ENCODE measurements around the gene ORAI3. TPM values are rescaled to one million over a fixed set of nuclear protein-coding genes. Genes with fewer than 3 reads are reported as not detected.

ORAI3 gene
- total RNA-seq, 2 experiments from 2014 or later, result 7.8 to 18.3 TPM

DNA sequence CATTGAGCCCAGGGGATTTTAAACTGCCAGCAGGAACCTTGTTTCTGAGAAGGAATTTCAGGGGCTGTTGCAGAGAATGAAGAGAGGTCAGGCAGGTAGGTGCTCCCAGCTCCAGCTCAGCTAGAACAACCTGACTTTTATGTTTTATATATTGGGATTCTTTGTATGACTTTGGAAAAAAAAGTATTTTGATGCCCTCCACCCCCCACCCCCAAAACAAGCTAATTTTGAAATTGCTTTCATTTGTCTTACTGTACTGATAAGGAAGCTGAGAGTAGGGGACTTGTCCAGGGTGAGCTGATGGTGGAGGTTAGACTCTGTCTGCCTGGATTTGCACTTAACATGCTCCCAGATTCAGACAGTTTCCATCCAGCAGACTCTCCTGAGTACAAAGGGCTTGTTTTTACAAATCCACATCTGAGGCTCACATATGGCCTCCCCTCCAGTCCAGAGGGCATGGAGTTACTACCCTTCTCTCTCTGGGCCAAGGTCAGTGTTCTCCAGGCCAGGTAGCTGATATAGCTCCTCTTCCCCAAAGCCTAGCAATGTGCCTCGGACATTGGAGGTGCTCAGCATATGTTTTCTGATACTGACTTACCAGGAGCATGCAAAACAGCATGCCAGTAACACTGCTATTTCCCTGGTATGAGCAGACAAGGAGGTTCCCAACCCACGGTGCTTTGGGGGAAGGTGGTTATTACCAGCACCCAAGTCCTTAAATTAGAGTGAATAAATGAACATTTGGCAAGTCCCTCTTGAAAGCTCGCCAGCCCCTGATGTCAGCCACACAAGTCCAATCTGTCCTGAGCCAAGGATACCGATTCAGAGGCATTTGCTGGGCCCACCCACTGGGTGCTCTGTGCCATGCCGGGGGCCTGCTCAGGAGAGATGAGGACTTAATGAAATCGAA, 50.2 kb downstream of the ORAI3 start:
- no peak overlapping the region for H3K27ac ChIP-seq (ENCODE audit: low read depth, low read length, poor library complexity, severe bottlenecking)
- H3K36me3 ChIP-seq (ENCODE audit: insufficient read depth, low read length), result no peaks in the 10 kb centered on the region
- no peak overlapping the region for H3K4me3 ChIP-seq (ENCODE audit: low read depth, low read length, poor library complexity, severe bottlenecking)
- H2AFZ ChIP-seq (ENCODE audit: low read length), result no peak overlapping the region
- BruUV-seq (replicated peaks), result no TSS peak
- no peaks in the 10 kb centered on the region for H3K9me2 ChIP-seq (ENCODE audit: insufficient read depth, low read length)
- no peak for TF ChIP-seq EZH2phosphoT487 (IDR thresholded peaks at IDR 0.05; ENCODE audit: borderline replicate concordance, low read depth, low read length)
- TF ChIP-seq, protein P1, sequence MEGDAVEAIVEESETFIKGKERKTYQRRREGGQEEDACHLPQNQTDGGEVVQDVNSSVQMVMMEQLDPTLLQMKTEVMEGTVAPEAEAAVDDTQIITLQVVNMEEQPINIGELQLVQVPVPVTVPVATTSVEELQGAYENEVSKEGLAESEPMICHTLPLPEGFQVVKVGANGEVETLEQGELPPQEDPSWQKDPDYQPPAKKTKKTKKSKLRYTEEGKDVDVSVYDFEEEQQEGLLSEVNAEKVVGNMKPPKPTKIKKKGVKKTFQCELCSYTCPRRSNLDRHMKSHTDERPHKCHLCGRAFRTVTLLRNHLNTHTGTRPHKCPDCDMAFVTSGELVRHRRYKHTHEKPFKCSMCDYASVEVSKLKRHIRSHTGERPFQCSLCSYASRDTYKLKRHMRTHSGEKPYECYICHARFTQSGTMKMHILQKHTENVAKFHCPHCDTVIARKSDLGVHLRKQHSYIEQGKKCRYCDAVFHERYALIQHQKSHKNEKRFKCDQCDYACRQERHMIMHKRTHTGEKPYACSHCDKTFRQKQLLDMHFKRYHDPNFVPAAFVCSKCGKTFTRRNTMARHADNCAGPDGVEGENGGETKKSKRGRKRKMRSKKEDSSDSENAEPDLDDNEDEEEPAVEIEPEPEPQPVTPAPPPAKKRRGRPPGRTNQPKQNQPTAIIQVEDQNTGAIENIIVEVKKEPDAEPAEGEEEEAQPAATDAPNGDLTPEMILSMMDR (conservative IDR thresholded peaks at IDR 0.05; ENCODE audit: low read length), result no peak
- H3K79me2 ChIP-seq (ENCODE audit: insufficient read depth, low read depth, low read length), result no peaks in the 10 kb centered on the region
- H3K9me3 ChIP-seq (ENCODE audit: low read length), result no peaks in the 10 kb centered on the region
- CTCF ChIA-PET (ENCODE audit: unreplicated experiment), result no interaction called here
- intact Hi-C loops (cut with micrococcal nuclease; ENCODE audit: unreplicated experiment), result loop anchor here (1.0 to 5.0 kb wide), 2 partner anchors 73 to 143 kb away; partner anchors contain the start of genes ZNF646 and ZNF668
- H3K4me2 ChIP-seq (ENCODE audit: low read length), result no peak overlapping the region
- POLR2A ChIA-PET, result interaction anchor here (0.6 to 0.9 kb wide), 2 partner anchors 93 to 224 kb away, joined by 3 read pairs; no protein-coding TSS in a partner anchor
- DNase-seq (ENCODE audit: low spot score), result no peak
- H4K20me1 ChIP-seq (ENCODE audit: insufficient read depth, low read length), result no peaks in the 10 kb centered on the region
- H3K4me1 ChIP-seq (ENCODE audit: insufficient read depth, low read length, poor library complexity, severe bottlenecking), result peaks cover 10% of the 10 kb centered on the region

DNA sequence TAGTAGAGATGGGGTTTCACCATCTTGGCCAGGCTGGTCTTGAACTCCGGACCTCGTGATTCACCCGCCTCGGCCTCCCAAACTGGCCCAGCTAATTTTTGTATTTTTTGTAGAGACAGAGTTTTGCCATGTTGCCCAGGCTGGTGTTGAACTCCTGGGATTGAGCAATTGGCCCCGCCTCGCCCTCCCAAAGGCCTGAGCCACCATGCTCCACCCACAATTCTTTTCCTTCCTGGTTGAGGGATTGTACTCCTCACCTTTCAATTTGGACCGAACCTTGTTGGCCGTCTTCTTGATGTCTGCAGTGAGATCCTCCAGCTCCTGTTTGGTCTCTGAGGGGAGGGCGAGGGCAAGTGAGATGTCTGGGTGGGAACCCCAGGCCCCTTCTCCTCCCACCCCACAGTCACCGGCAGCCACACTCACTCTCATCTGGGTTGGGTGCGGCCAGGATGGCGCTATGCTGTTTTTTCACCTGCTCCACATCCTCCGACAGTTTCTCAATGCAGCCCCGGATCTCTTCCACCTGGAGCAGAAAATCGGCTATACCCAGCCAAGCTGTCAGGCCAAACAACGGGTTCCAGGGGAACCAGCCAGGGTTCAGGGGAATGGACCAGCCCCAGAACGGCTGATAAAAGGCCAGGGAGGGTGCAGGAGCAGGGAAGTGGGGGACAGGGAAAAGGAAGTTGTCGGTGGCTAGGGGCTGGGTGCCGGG, 52.0 kb downstream of the ORAI3 start:
- Histone ChIP-seq H3K4me3 (ENCODE audit: low read depth, low read length, poor library complexity, severe bottlenecking) (no peak overlapping the region), H3K27ac (ENCODE audit: low read depth, low read length, poor library complexity, severe bottlenecking) (no peak overlapping the region), H3K9me2 (ENCODE audit: insufficient read depth, low read length) (no peaks in the 10 kb centered on the region), H2AFZ (ENCODE audit: low read length) (no peak overlapping the region), H3K36me3 (ENCODE audit: insufficient read depth, low read length) (no peaks in the 10 kb centered on the region), H4K20me1 (ENCODE audit: insufficient read depth, low read length) (no peaks in the 10 kb centered on the region), H3K4me2 (ENCODE audit: low read length) (no peak overlapping the region), H3K4me1 (ENCODE audit: insufficient read depth, low read length, poor library complexity, severe bottlenecking) (peaks cover 10% of the 10 kb centered on the region), H3K9me3 (ENCODE audit: low read length) (no peaks in the 10 kb centered on the region), H3K79me2 (ENCODE audit: insufficient read depth, low read depth, low read length) (no peaks in the 10 kb centered on the region)
- POLR2A ChIA-PET, result interaction anchor here (0.6 kb wide), 1 partner anchor 91 kb away, joined by 3 read pairs; no protein-coding TSS in a partner anchor
- no peak for DNase-seq (ENCODE audit: low spot score)
- BruUV-seq (replicated peaks), result no TSS peak
- TF ChIP-seq, protein P1 (conservative IDR thresholded peaks at IDR 0.05; ENCODE audit: low read length), result no peak
- TF ChIP-seq EZH2phosphoT487 (IDR thresholded peaks at IDR 0.05; ENCODE audit: borderline replicate concordance, low read depth, low read length), result no peak
- CTCF ChIA-PET (ENCODE audit: unreplicated experiment), result no interaction called here
- intact Hi-C loops (cut with micrococcal nuclease; ENCODE audit: unreplicated experiment), result no loop called here
